MCF 10A (cell line): ENCODE measurements around the gene WFDC2. TPM values are rescaled to one million over a fixed set of nuclear protein-coding genes. Genes with fewer than 3 reads are reported as not detected.

Experiments
- BruUV-seq: library from RNA; stranded (reverse); fragments of 400-500 nt; replicated peaks from 2 replicates; lab custom pipeline; 2021; lab: Mats Ljungman, UMichigan
- CTCF ChIA-PET: fragments of 300-600 bp; sonication (Branson Sonifier 250); formaldehyde crosslinking; extraction: SDS; loops from one replicate; lab custom pipeline; 2021; ENCODE audit warnings: antibody characterized with exemption, inconsistent platforms; lab: Yijun Ruan, JAX
- POLR2A ChIA-PET: fragments of 300-600, 350-650 bp; sonication (Branson Sonifier 250); formaldehyde crosslinking; extraction: SDS; loops from one replicate; lab custom pipeline; 2020; ENCODE audit warnings: antibody characterized with exemption, inconsistent platforms; lab: Yijun Ruan, JAX
- DNase-seq: peaks from one replicate; pipeline ENCODE4 v3.0.0-alpha.2; 2018; ENCODE audit not compliant: unreplicated experiment
- H3K27ac Mint-ChIP-seq: one replicate; pipeline ENCODE4 v1.8.0; 2022; ENCODE audit warnings: mild to moderate bottlenecking, low read depth, mixed read lengths; ENCODE audit not compliant: unreplicated experiment
- H3K27me3 Mint-ChIP-seq: one replicate; pipeline ENCODE4 v1.8.0; 2022; ENCODE audit warnings: mixed read lengths; ENCODE audit not compliant: insufficient read depth, unreplicated experiment
- H3K36me3 Mint-ChIP-seq: one replicate; pipeline ENCODE4 v1.8.0; 2022; ENCODE audit warnings: mild to moderate bottlenecking, moderate library complexity, mixed read lengths; ENCODE audit not compliant: insufficient read depth, unreplicated experiment
- H3K4me1 Mint-ChIP-seq: one replicate; pipeline ENCODE4 v1.8.0; 2022; ENCODE audit warnings: mixed read lengths; ENCODE audit not compliant: insufficient read depth, unreplicated experiment
- H3K4me3 Mint-ChIP-seq: one replicate; pipeline ENCODE4 v1.8.0; 2022; ENCODE audit warnings: mild to moderate bottlenecking, moderate library complexity, mixed read lengths; ENCODE audit not compliant: unreplicated experiment
- H3K9me3 Mint-ChIP-seq: one replicate; pipeline ENCODE4 v1.8.0; 2022; ENCODE audit warnings: mixed read lengths; ENCODE audit not compliant: unreplicated experiment
- CTCF ChIP-seq: fragments of 200-600 bp; IDR thresholded peaks from one replicate; pipeline ENCODE4 v1.8.0; 2022; ENCODE audit warnings: antibody characterized with exemption, mild to moderate bottlenecking; ENCODE audit not compliant: unreplicated experiment
- intact Hi-C: fragments of 100-400 bp; cut with micrococcal nuclease; formaldehyde crosslinking; loops from 2 replicates; pipeline ENCODE4 v1.14.1; 2022
- total RNA-seq: library from RNA; stranded (reverse); gene quantifications from 2 replicates; pipeline ENCODE4 v1.2.3, GENCODE V29; 2022

Gene WFDC2
- total RNA-seq, 1 experiment from 2014 or later: not detected

- peaks cover under 1% of the 10 kb centered on the region for H3K36me3 Mint-ChIP-seq
- no peaks in the 10 kb centered on the region for H3K27me3 Mint-ChIP-seq
- no peak overlapping the region for H3K27ac Mint-ChIP-seq
- CTCF ChIA-PET: interaction anchor here (0.5 to 4.4 kb wide), 10 partner anchors 8 to 341 kb away, joined by 3 to 17 read pairs (median 4); partner anchors contain the start of gene SYS1
- H3K4me1 Mint-ChIP-seq: no peaks in the 10 kb centered on the region
- H3K9me3 Mint-ChIP-seq: no peaks in the 10 kb centered on the region
- DNase-seq: no peak
- H3K4me3 Mint-ChIP-seq: no peak overlapping the region
- POLR2A ChIA-PET: interaction anchor here (1.4 to 4.3 kb wide), 2 partner anchors 13 to 82 kb away, joined by 4 to 21 read pairs; partner anchors contain the start of genes PIGT and SDC4
- BruUV-seq: no TSS peak
- no peak for TF ChIP-seq CTCF
- intact Hi-C loops: loop anchor here (10.0 kb wide), 1 partner anchor 385 kb away; no protein-coding TSS in a partner anchor
These were observed 39.9 kb upstream of the WFDC2 start for GRCh38 chr20:45429618-45430017.

GRCh38 chr20:45432294-45432693, 37.3 kb upstream of the WFDC2 start:
- intact Hi-C loops: loop anchor here (10.0 kb wide), 1 partner anchor 387 kb away; no protein-coding TSS in a partner anchor
- CTCF ChIA-PET: interaction anchor here (0.6 to 1.1 kb wide), 5 partner anchors 19 to 180 kb away, joined by 3 to 5 read pairs (median 3); no protein-coding TSS in a partner anchor
- Mint-ChIP-seq H3K36me3 (no peaks in the 10 kb centered on the region), H3K4me3 (no peak overlapping the region), H3K9me3 (no peaks in the 10 kb centered on the region), H3K27me3 (no peaks in the 10 kb centered on the region), H3K27ac (no peak overlapping the region), H3K4me1 (no peaks in the 10 kb centered on the region)
- TF ChIP-seq CTCF: no peak
- POLR2A ChIA-PET: interaction anchor here (0.6 to 4.3 kb wide), 2 partner anchors 16 to 36 kb away, joined by 3 to 21 read pairs; partner anchors contain the start of gene PIGT
- BruUV-seq: no TSS peak
- no peak for DNase-seq

- BruUV-seq: no TSS peak
- Mint-ChIP-seq H3K36me3 (no peaks in the 10 kb centered on the region), H3K9me3 (no peaks in the 10 kb centered on the region), H3K27ac (no peak overlapping the region), H3K4me1 (no peaks in the 10 kb centered on the region), H3K27me3 (no peaks in the 10 kb centered on the region), H3K4me3 (no peak overlapping the region)
- no peak for TF ChIP-seq CTCF
- peak; percentile 10 for DNase-seq
- CTCF ChIA-PET: interaction anchor here (0.6 to 0.9 kb wide), 2 partner anchors 70 to 1118 kb away, joined by 3 read pairs; no protein-coding TSS in a partner anchor
- POLR2A ChIA-PET: no interaction called here
- intact Hi-C loops: loop anchor here (10.0 kb wide), 1 partner anchor 389 kb away; no protein-coding TSS in a partner anchor
These were observed 36.2 kb upstream of the WFDC2 start for GRCh38 chr20:45433316-45433715.

- Mint-ChIP-seq H3K4me1 (no peaks in the 10 kb centered on the region), H3K9me3 (no peaks in the 10 kb centered on the region), H3K36me3 (no peaks in the 10 kb centered on the region), H3K27me3 (no peaks in the 10 kb centered on the region), H3K27ac (no peak overlapping the region), H3K4me3 (no peak overlapping the region)
- TF ChIP-seq CTCF: no peak
- BruUV-seq: no TSS peak
- CTCF ChIA-PET: interaction anchor here (0.6 to 7.1 kb wide), 8 partner anchors 12 to 337 kb away, joined by 3 to 82 read pairs (median 4); no protein-coding TSS in a partner anchor
- intact Hi-C loops: loop anchor here (10.0 kb wide), 1 partner anchor 389 kb away; no protein-coding TSS in a partner anchor
- POLR2A ChIA-PET: interaction anchor here (0.6 to 0.9 kb wide), 3 partner anchors 92 to 475 kb away, joined by 3 to 4 read pairs (median 3); no protein-coding TSS in a partner anchor
- no peak for DNase-seq
These were observed 35.6 kb upstream of the WFDC2 start for GRCh38 chr20:45433976-45434375.
